WTC11 (cell line): ENCODE data around the gene ZIC5. TPM values are rescaled to one million over a fixed set of nuclear protein-coding genes. Genes with fewer than 3 reads are reported as not detected.
A peak's percentile ranks its signal among the peaks of the same experiment; 100 is the strongest.

Experiments
- ATAC-seq: fragments of 200-7000 bp; cut with Tn5 transposase; 2 replicates; pipeline ENCODE4 v1.10.0; 2021; ENCODE audit warnings: mild to moderate bottlenecking, moderate library complexity
- CTCF ChIA-PET: fragments of 300-600 bp; sonication (Branson Sonifier 250); formaldehyde crosslinking; loops from one replicate; lab custom pipeline; 2021; ENCODE audit warnings: antibody characterized with exemption; lab: Charles Lee
- POLR2A ChIA-PET: fragments of 350-600 bp; sonication (Branson Sonifier 250); formaldehyde crosslinking; loops from one replicate; lab custom pipeline; 2021; ENCODE audit warnings: antibody characterized with exemption; lab: Charles Lee
- DNase-seq: peaks from one replicate; pipeline ENCODE4 v3.0.0; 2021; ENCODE audit warnings: low spot score
- H3K27ac Mint-ChIP-seq: 2 replicates; pipeline ENCODE4 v1.8.0; 2021; ENCODE audit warnings: mixed read lengths
- H3K27me3 Mint-ChIP-seq: 2 replicates; pipeline ENCODE4 v1.8.0; 2021; ENCODE audit warnings: low read depth, mild to moderate bottlenecking, moderate library complexity, mixed read lengths
- H3K36me3 Mint-ChIP-seq: 2 replicates; pipeline ENCODE4 v1.8.0; 2021; ENCODE audit warnings: mixed read lengths
- H3K4me1 Mint-ChIP-seq: 2 replicates; pipeline ENCODE4 v1.8.0; 2022; ENCODE audit warnings: mixed read lengths
- H3K4me3 Mint-ChIP-seq: 2 replicates; pipeline ENCODE4 v1.8.0; 2021; ENCODE audit warnings: mild to moderate bottlenecking, moderate library complexity, mixed read lengths
- H3K9me3 Mint-ChIP-seq: 2 replicates; pipeline ENCODE4 v1.8.0; 2021; ENCODE audit warnings: mixed read lengths
- MYBL2 ChIP-seq: sonication (generic); formaldehyde crosslinking; IDR thresholded peaks from 2 replicates; pipeline ENCODE4 v1.8.1; 2023; ENCODE audit warnings: mild to moderate bottlenecking, moderate library complexity, missing genetic modification reagents
- NFE2L1 ChIP-seq: sonication (generic); formaldehyde crosslinking; IDR thresholded peaks from 2 replicates; pipeline ENCODE4 v1.8.1; 2023; ENCODE audit warnings: missing genetic modification reagents
- NFYB ChIP-seq: sonication (generic); formaldehyde crosslinking; conservative IDR thresholded peaks from 2 replicates; pipeline ENCODE4 v1.8.0; 2022; ENCODE audit warnings: low read depth, missing genetic modification reagents
- SMAD3 ChIP-seq: sonication (generic); formaldehyde crosslinking; IDR thresholded peaks from 2 replicates; pipeline ENCODE4 v1.8.0; 2022; ENCODE audit warnings: missing genetic modification reagents, mild to moderate bottlenecking, borderline replicate concordance
- TEAD4 ChIP-seq: sonication (generic); formaldehyde crosslinking; IDR thresholded peaks from 2 replicates; pipeline ENCODE4 v1.8.0; 2022; ENCODE audit warnings: mild to moderate bottlenecking, missing genetic modification reagents
- ZNF232 ChIP-seq: sonication (generic); formaldehyde crosslinking; IDR thresholded peaks from 2 replicates; pipeline ENCODE4 v1.8.0; 2022; ENCODE audit warnings: mild to moderate bottlenecking, missing genetic modification reagents
- total RNA-seq: library from RNA; stranded (reverse); gene quantifications from 3 replicates; pipeline ENCODE4 v1.2.3, GENCODE V29; 2021
- TF ChIP-seq, protein P1 (sequence below): sonication (generic); formaldehyde crosslinking; IDR thresholded peaks from 2 replicates; pipeline ENCODE4 v1.8.1; 2022; ENCODE audit warnings: mild to moderate bottlenecking, moderate library complexity, missing genetic modification reagents
- TF ChIP-seq, protein P2 (sequence below): sonication (generic); formaldehyde crosslinking; IDR thresholded peaks from 2 replicates; pipeline ENCODE4 v1.8.0; 2023; ENCODE audit warnings: missing genetic modification reagents, mild to moderate bottlenecking, borderline replicate concordance
- TF ChIP-seq, protein P3 (sequence below): sonication (generic); formaldehyde crosslinking; IDR thresholded peaks from 2 replicates; pipeline ENCODE4 v1.8.0; 2022; ENCODE audit warnings: mild to moderate bottlenecking, missing genetic modification reagents
- TF ChIP-seq, protein P4 (sequence below): sonication (generic); formaldehyde crosslinking; IDR thresholded peaks from 2 replicates; pipeline ENCODE4 v1.8.0; 2022; ENCODE audit warnings: mild to moderate bottlenecking, missing genetic modification reagents
- TF ChIP-seq, protein P5 (sequence below): sonication (generic); formaldehyde crosslinking; IDR thresholded peaks from 2 replicates; pipeline ENCODE4 v1.8.1; 2022; ENCODE audit warnings: low read depth, mild to moderate bottlenecking, moderate library complexity, missing genetic modification reagents, borderline replicate concordance
- TF ChIP-seq, protein P6 (sequence below): sonication (generic); formaldehyde crosslinking; IDR thresholded peaks from 2 replicates; pipeline ENCODE4 v1.8.1; 2023; ENCODE audit warnings: mild to moderate bottlenecking, missing genetic modification reagents, moderate library complexity
- TF ChIP-seq, protein P7 (sequence below): sonication (generic); formaldehyde crosslinking; IDR thresholded peaks from 2 replicates; pipeline ENCODE4 v1.8.1; 2023; ENCODE audit warnings: mild to moderate bottlenecking, missing genetic modification reagents, moderate library complexity

The ZIC5 gene
- total RNA-seq, 1 experiment from 2014 or later: 46.4 TPM

- H3K9me3 Mint-ChIP-seq: no peaks in the 10 kb centered on the region
- no peaks in the 10 kb centered on the region; the same call in 1 of the 2 replicates for H3K27me3 Mint-ChIP-seq
- H3K4me1 Mint-ChIP-seq: peaks cover 52% of the 10 kb centered on the region
- CTCF ChIA-PET: interaction anchor here (1.0 to 1.2 kb wide), 4 partner anchors 9 to 202 kb away, joined by 3 to 12 read pairs (median 4); no protein-coding TSS in a partner anchor
- peaks cover 49% of the 10 kb centered on the region for H3K36me3 Mint-ChIP-seq
- POLR2A ChIA-PET: interaction anchor here (0.6 kb wide), 1 partner anchor 993 kb away, joined by 3 read pairs; no protein-coding TSS in a partner anchor
- DNase-seq (peak; percentile 16), ATAC-seq (no peak)
- TF ChIP-seq, protein P1, sequence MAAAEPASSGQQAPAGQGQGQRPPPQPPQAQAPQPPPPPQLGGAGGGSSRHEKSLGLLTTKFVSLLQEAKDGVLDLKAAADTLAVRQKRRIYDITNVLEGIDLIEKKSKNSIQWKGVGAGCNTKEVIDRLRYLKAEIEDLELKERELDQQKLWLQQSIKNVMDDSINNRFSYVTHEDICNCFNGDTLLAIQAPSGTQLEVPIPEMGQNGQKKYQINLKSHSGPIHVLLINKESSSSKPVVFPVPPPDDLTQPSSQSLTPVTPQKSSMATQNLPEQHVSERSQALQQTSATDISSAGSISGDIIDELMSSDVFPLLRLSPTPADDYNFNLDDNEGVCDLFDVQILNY (CRISPR knock-in tag): 0 out of 2 replicates have a peak, but pooled peaks have one; percentile 20
- TF ChIP-seq MYBL2 (CRISPR knock-in tag) (peak; percentile 19; the same call in 1 of the 2 replicates), NFYB (0 out of 2 replicates have a peak, but pooled peaks have one; percentile 16), SMAD3 (CRISPR knock-in tag) (no peak), TEAD4 (CRISPR knock-in tag) (no peak), ZNF232 (CRISPR knock-in tag) (no peak)
- TF ChIP-seq, protein P2, sequence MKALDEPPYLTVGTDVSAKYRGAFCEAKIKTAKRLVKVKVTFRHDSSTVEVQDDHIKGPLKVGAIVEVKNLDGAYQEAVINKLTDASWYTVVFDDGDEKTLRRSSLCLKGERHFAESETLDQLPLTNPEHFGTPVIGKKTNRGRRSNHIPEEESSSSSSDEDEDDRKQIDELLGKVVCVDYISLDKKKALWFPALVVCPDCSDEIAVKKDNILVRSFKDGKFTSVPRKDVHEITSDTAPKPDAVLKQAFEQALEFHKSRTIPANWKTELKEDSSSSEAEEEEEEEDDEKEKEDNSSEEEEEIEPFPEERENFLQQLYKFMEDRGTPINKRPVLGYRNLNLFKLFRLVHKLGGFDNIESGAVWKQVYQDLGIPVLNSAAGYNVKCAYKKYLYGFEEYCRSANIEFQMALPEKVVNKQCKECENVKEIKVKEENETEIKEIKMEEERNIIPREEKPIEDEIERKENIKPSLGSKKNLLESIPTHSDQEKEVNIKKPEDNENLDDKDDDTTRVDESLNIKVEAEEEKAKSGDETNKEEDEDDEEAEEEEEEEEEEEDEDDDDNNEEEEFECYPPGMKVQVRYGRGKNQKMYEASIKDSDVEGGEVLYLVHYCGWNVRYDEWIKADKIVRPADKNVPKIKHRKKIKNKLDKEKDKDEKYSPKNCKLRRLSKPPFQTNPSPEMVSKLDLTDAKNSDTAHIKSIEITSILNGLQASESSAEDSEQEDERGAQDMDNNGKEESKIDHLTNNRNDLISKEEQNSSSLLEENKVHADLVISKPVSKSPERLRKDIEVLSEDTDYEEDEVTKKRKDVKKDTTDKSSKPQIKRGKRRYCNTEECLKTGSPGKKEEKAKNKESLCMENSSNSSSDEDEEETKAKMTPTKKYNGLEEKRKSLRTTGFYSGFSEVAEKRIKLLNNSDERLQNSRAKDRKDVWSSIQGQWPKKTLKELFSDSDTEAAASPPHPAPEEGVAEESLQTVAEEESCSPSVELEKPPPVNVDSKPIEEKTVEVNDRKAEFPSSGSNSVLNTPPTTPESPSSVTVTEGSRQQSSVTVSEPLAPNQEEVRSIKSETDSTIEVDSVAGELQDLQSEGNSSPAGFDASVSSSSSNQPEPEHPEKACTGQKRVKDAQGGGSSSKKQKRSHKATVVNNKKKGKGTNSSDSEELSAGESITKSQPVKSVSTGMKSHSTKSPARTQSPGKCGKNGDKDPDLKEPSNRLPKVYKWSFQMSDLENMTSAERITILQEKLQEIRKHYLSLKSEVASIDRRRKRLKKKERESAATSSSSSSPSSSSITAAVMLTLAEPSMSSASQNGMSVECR (CRISPR knock-in tag): no peak
- TF ChIP-seq, protein P3, sequence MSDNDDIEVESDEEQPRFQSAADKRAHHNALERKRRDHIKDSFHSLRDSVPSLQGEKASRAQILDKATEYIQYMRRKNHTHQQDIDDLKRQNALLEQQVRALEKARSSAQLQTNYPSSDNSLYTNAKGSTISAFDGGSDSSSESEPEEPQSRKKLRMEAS: peak; percentile 18; the same call in 1 of the 2 replicates
- TF ChIP-seq, protein P4, sequence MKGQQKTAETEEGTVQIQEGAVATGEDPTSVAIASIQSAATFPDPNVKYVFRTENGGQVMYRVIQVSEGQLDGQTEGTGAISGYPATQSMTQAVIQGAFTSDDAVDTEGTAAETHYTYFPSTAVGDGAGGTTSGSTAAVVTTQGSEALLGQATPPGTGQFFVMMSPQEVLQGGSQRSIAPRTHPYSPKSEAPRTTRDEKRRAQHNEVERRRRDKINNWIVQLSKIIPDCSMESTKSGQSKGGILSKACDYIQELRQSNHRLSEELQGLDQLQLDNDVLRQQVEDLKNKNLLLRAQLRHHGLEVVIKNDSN (CRISPR knock-in tag): peak; percentile 42
- TF ChIP-seq, protein P5, sequence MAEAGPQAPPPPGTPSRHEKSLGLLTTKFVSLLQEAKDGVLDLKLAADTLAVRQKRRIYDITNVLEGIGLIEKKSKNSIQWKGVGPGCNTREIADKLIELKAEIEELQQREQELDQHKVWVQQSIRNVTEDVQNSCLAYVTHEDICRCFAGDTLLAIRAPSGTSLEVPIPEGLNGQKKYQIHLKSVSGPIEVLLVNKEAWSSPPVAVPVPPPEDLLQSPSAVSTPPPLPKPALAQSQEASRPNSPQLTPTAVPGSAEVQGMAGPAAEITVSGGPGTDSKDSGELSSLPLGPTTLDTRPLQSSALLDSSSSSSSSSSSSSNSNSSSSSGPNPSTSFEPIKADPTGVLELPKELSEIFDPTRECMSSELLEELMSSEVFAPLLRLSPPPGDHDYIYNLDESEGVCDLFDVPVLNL: 0 out of 2 replicates have a peak, but pooled peaks have one; percentile 24
- H3K4me3 Mint-ChIP-seq: peak overlapping the region; percentile 95
- H3K27ac Mint-ChIP-seq: peak overlapping the region; percentile 94
These were observed 3.6 kb downstream of the ZIC5 start for GRCh38 chr13:99967869-99968520.

GRCh38 chr13:99967498-99967868, 4.1 kb downstream of the ZIC5 start:
- peaks cover 52% of the 10 kb centered on the region for H3K4me1 Mint-ChIP-seq
- no peaks in the 10 kb centered on the region; the same call in 1 of the 2 replicates for H3K27me3 Mint-ChIP-seq
- ChIA-PET CTCF (interaction anchor here (1.2 kb wide), 3 partner anchors 8 to 32 kb away, joined by 3 to 12 read pairs (median 3); no protein-coding TSS in a partner anchor), POLR2A (interaction anchor here (0.6 kb wide), 1 partner anchor 993 kb away, joined by 3 read pairs; no protein-coding TSS in a partner anchor)
- DNase-seq: no peak
- H3K9me3 Mint-ChIP-seq: no peaks in the 10 kb centered on the region
- no peak for ATAC-seq
- peak overlapping the region; percentile 95 for H3K4me3 Mint-ChIP-seq
- no peak for TF ChIP-seq NFE2L1 (CRISPR knock-in tag)
- TF ChIP-seq, protein P6, sequence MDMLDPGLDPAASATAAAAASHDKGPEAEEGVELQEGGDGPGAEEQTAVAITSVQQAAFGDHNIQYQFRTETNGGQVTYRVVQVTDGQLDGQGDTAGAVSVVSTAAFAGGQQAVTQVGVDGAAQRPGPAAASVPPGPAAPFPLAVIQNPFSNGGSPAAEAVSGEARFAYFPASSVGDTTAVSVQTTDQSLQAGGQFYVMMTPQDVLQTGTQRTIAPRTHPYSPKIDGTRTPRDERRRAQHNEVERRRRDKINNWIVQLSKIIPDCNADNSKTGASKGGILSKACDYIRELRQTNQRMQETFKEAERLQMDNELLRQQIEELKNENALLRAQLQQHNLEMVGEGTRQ (CRISPR knock-in tag): no peak
- TF ChIP-seq, protein P7, sequence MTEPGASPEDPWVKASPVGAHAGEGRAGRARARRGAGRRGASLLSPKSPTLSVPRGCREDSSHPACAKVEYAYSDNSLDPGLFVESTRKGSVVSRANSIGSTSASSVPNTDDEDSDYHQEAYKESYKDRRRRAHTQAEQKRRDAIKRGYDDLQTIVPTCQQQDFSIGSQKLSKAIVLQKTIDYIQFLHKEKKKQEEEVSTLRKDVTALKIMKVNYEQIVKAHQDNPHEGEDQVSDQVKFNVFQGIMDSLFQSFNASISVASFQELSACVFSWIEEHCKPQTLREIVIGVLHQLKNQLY (CRISPR knock-in tag): no peak
- no peak for TF ChIP-seq MYBL2 (CRISPR knock-in tag)
- TF ChIP-seq, protein P3: peak; percentile 28; the same call in 1 of the 2 replicates
- peak overlapping the region; percentile 94 for H3K27ac Mint-ChIP-seq
- peaks cover 49% of the 10 kb centered on the region for H3K36me3 Mint-ChIP-seq
